DMS 273 treated with DMSO at 0.1 percent for 48 hours (cell line): ENCODE measurements around the gene NPY1R.

Source experiments
- DNase-seq: peaks from one replicate; lab custom pipeline; 2025; lab: John Stamatoyannopoulos, UW

The NPY1R gene

DNA sequence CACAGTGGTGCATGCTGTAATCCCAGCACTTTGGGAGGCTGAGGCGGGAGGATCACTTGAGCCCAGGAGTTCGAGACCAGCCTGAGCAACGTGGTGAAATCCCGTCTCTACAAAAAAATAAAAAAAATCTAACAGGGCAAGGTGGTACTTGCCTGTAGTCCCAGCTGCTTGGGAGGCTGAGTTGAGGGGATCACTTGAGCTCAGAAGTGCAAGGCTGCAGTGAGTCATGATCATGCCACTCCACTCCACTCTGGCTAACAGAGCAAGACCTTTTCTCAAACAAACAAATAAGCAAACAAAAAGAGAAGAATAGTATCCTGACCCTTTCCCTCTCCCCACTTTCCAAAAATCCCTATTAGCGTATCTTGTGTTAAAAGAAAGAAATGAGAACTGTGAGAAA lies 52.7 kb downstream of the NPY1R start:
- DNase-seq, result no peak

DNA sequence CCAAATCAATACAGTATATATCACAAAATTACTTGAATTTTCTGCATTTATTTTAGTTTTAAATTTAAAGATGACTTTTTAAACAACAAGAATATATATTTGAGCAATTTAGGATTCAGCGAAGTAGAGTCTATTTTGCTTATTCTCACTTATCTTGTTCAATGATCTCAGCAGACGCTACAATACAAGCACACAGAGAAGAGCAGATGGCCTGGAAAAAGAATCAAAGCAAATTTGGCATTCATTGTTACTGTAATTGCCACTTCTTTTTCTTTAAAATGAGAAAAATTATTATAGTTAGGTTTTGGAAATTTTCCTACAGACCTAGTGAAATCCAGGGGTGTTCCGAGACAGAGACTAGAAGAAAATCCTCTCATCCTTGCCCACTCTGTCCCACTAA lies 57.5 kb downstream of the NPY1R start:
- DNase-seq, result no peak
